OCI-LY3 (cell line): ENCODE data around the gene EPC2.
A peak's percentile ranks its signal among the peaks of the same experiment; 100 is the strongest.

ENCODE experiments used
- H2AFZ ChIP-seq: fragments of 200-600, 300-600 bp; shearing (Covaris generic); 2 replicates; pipeline ENCODE4 v1.6.0; 2014; ENCODE audit warnings: antibody characterized with exemption, low read depth, low read length
- H3K27ac ChIP-seq: fragments of 200-600, 300-600 bp; sonication (generic); 2 replicates; pipeline ENCODE4 v1.5.1; 2014; ENCODE audit warnings: mild to moderate bottlenecking, low read length, moderate library complexity, mixed read lengths
- H3K27me3 ChIP-seq: fragments of 200-600, 300-600 bp; sonication (generic); 2 replicates; pipeline ENCODE4 v1.6.1; 2014; ENCODE audit warnings: low read depth, low read length, mixed read lengths
- H3K36me3 ChIP-seq: fragments of 200-600, 300-600 bp; sonication (generic); replicated peaks from 2 replicates; pipeline ENCODE3; 2014; ENCODE audit warnings: low read depth, low read length, mixed read lengths
- H3K4me1 ChIP-seq: fragments of 300-600, 200-600 bp; sonication (generic); 2 replicates; pipeline ENCODE4 v1.6.1; 2014; ENCODE audit warnings: low read length, mixed read lengths
- H3K4me2 ChIP-seq: fragments of 200-600, 300-600 bp; sonication (generic); 2 replicates; pipeline ENCODE4 v1.6.1; 2014; ENCODE audit warnings: low read length, mixed read lengths
- H3K4me3 ChIP-seq: fragments of 300-600, 200-600 bp; sonication (generic); 2 replicates; pipeline ENCODE4 v1.5.1; 2014; ENCODE audit warnings: antibody characterized with exemption, mild to moderate bottlenecking, low read length, moderate library complexity
- H3K79me2 ChIP-seq: fragments of 300-600, 200-600 bp; shearing (Covaris generic); 2 replicates; pipeline ENCODE4 v1.6.1; 2014; ENCODE audit warnings: mild to moderate bottlenecking, low read length, mixed read lengths
- H3K9ac ChIP-seq: fragments of 300-600, 200-600 bp; shearing (Covaris generic); 2 replicates; pipeline ENCODE4 v1.6.0; 2014; ENCODE audit warnings: mild to moderate bottlenecking, low read length, moderate library complexity
- H3K9me3 ChIP-seq: fragments of 200-600, 300-600 bp; shearing (Covaris generic); 2 replicates; pipeline ENCODE4 v1.6.1; 2014; ENCODE audit warnings: low read length, mixed read lengths; ENCODE audit not compliant: insufficient read depth
- H4K20me1 ChIP-seq: fragments of 200-600, 300-600 bp; sonication (generic); 2 replicates; pipeline ENCODE4 v1.6.1; 2016; ENCODE audit warnings: low read length, mixed read lengths; ENCODE audit not compliant: insufficient read depth
- CTCF ChIP-seq: fragments of 200-600, 300-600 bp; sonication (generic); IDR thresholded peaks from 2 replicates; pipeline ENCODE4 v1.5.1; 2014; ENCODE audit warnings: antibody characterized with exemption, low read length, low read depth
- EZH2phosphoT487 ChIP-seq: fragments of 200-600 bp; shearing (Covaris generic); IDR thresholded peaks from 2 replicates; pipeline ENCODE4 v1.6.1; 2018; ENCODE audit warnings: antibody characterized with exemption, mixed run types, low read depth

Gene EPC2

DNA sequence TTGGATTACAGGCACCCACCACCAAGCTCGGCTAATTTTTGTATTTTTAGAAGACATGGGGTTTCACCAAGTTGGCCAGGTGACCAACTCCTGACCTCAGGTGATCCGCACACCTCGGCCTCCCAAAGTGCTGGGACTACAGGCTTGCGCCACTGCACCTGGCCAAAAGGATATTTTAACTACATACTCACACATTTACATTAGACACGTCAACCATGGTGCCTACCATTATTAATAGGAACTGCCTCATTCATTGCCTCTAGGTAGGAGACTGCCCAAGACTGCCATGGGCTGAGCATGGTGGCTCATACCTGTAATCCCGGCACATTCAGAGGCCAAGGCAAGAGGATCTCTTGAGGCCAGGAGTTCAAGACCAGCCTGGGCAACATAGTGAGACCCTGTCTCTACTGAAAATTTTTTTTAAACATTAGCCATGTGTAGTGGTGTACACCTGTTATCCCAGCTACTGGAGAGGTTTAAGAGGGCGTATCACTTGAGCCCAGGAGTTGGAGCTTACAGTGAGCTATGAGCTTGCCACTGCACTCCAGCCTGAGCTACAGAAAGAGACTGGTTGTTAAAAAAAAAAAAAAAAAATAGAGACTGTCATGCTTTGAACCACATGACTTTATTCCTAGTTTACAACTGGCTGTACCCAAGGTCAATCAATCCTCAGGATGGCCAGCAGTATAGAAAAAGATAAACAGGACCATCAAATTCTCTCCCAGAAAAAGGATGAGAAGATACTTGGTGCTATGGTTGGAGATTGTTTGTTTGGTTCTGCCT lies 31.1 kb upstream of the EPC2 start:
- Histone ChIP-seq H2AFZ (peak overlapping the region; percentile 82), H3K4me2 (peak overlapping the region; percentile 71), H3K27me3 (no peaks in the 10 kb centered on the region), H4K20me1 (no peaks in the 10 kb centered on the region), H3K4me1 (peaks cover 26% of the 10 kb centered on the region), H3K4me3 (no peak overlapping the region), H3K27ac (peak overlapping the region; percentile 83), H3K79me2 (no peaks in the 10 kb centered on the region), H3K9ac (peak overlapping the region; percentile 34; the same call in 1 of the 2 replicates), H3K9me3 (no peaks in the 10 kb centered on the region), H3K36me3 (no peaks in the 10 kb centered on the region)
- TF ChIP-seq EZH2phosphoT487 (no peak), CTCF (no peak)

DNA sequence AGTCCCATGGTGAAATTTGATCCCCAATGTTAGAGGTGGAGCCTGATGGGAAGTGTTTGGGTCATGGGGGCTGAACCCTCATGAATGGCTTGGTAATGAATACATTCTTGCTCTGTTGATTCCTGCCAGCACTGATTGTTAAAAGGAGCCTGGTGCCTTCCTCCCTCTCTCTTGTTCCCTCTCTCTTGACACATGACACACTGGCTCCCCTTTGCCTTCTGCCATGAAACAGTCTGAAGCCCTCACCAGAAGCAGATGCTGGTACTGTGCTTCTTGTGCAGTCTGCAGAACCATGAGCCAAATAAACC lies 30.6 kb upstream of the EPC2 start:
- Histone ChIP-seq H3K27ac (peak overlapping the region; percentile 83), H2AFZ (peak overlapping the region; percentile 82), H4K20me1 (no peaks in the 10 kb centered on the region)

GRCh38 chr2:148614322-148615049 lies 30.1 kb upstream of the EPC2 start:
- Histone ChIP-seq H3K4me3 (peak overlapping the region; percentile 28), H2AFZ (peak overlapping the region; percentile 82), H3K79me2 (no peaks in the 10 kb centered on the region), H3K4me2 (peak overlapping the region; percentile 71), H3K27me3 (no peaks in the 10 kb centered on the region), H3K9ac (peak overlapping the region; percentile 61), H3K27ac (peak overlapping the region; percentile 83), H3K9me3 (no peaks in the 10 kb centered on the region; the same call in 1 of the 2 replicates), H3K4me1 (peaks cover 30% of the 10 kb centered on the region), H4K20me1 (no peaks in the 10 kb centered on the region), H3K36me3 (no peaks in the 10 kb centered on the region)
- TF ChIP-seq CTCF (no peak), EZH2phosphoT487 (no peak)

More for the DNA sequence above, 30.6 kb upstream of the EPC2 start:
- peak overlapping the region; percentile 34; the same call in 1 of the 2 replicates for H3K9ac ChIP-seq
- peak overlapping the region; percentile 71 for H3K4me2 ChIP-seq
- peak overlapping the region; percentile 15; the same call in 1 of the 2 replicates for H3K4me3 ChIP-seq
- TF ChIP-seq EZH2phosphoT487 (no peak), CTCF (no peak)
- H3K27me3 ChIP-seq = no peaks in the 10 kb centered on the region
- H3K9me3 ChIP-seq = no peaks in the 10 kb centered on the region
- peaks cover 26% of the 10 kb centered on the region for H3K4me1 ChIP-seq
- no peaks in the 10 kb centered on the region for H3K79me2 ChIP-seq
- no peaks in the 10 kb centered on the region for H3K36me3 ChIP-seq

GRCh38 chr2:148615381-148615841 lies 29.1 kb upstream of the EPC2 start:
- Histone ChIP-seq H3K4me2 (0 out of 2 replicates have a peak overlapping the region, but pooled peaks have one; percentile 71), H3K27ac (peak overlapping the region; percentile 83; the same call in 1 of the 2 replicates), H2AFZ (no peak overlapping the region), H3K79me2 (no peaks in the 10 kb centered on the region), H4K20me1 (no peaks in the 10 kb centered on the region), H3K4me3 (no peak overlapping the region), H3K4me1 (peaks cover 37% of the 10 kb centered on the region), H3K27me3 (no peaks in the 10 kb centered on the region), H3K9me3 (no peaks in the 10 kb centered on the region; the same call in 1 of the 2 replicates), H3K36me3 (no peaks in the 10 kb centered on the region), H3K9ac (no peak overlapping the region)
- TF ChIP-seq CTCF (no peak), EZH2phosphoT487 (no peak)
